Stimulated activated CD8-positive, alpha-beta memory T cell treated with anti-CD3 and anti-CD28 coated beads, Interleukin-7, amount 100 ng/mL, for 48 hours (primary cell): ENCODE data around the gene SLC7A6OS.

Experiments
- DNase-seq, 2 donors: peaks; one replicate each; pipeline ENCODE4 v3.0.0-alpha.2; 2020; ENCODE audit warnings: low read depth in 1 of 2; ENCODE audit errors: extremely low read depth in 1 of 2

Gene SLC7A6OS

GRCh38 chr16:68257906-68258800 lies 52.6 kb downstream of the SLC7A6OS start:
- DNase-seq: no peak

DNA sequence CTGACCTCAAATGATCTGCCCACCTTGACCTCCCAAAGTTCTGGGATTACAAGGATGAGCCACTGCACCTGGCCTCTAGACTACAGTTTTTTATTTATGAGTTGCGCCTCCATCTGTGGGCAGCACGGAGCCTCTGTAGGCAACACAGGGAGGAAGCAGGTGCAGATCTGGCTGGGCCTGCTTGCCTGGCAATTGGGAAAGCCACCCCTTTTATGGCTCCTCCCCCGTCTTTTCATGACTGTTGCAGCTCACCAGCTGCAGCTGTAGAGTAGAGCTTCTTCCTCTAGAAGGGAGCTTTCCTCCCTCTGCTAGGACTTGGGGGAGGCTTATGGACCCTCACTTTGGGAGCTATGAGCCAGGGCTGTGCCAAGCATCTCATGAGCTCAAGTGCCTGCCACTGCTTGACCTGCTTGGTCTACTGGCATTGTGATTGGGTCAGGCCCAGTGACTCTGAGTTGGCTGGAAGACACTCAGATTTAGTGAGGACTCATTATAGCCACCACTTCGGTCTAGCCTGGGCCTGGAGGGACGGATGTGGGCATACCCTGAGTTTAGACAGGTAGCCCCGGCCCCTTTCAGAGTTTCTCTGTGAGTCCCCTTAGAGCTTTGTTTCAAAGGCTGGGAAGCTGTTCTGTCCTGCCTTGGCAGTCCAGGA lies 53.4 kb downstream of the SLC7A6OS start:
- no peak for DNase-seq

DNA sequence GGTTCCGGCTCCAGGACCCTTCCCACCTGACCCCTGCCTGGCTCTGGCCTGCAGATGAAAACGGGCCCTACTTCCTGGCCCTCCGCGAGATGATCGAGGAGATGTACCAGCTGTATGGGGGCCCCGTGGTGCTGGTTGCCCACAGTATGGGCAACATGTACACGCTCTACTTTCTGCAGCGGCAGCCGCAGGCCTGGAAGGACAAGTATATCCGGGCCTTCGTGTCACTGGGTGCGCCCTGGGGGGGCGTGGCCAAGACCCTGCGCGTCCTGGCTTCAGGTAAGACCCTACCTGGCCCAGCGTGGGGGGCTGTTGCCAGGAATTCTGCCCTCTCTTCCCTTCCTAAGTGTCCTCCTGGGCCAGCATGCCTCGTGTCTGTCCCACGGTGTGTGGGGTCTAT lies 55.0 kb downstream of the SLC7A6OS start:
- no peak for DNase-seq

- DNase-seq: no peak
Observed at GRCh38 chr16:68253721-68254120, 57.0 kb downstream of the SLC7A6OS start.

- no peak for DNase-seq
Observed at GRCh38 chr16:68252383-68252782, 58.4 kb downstream of the SLC7A6OS start.

DNA sequence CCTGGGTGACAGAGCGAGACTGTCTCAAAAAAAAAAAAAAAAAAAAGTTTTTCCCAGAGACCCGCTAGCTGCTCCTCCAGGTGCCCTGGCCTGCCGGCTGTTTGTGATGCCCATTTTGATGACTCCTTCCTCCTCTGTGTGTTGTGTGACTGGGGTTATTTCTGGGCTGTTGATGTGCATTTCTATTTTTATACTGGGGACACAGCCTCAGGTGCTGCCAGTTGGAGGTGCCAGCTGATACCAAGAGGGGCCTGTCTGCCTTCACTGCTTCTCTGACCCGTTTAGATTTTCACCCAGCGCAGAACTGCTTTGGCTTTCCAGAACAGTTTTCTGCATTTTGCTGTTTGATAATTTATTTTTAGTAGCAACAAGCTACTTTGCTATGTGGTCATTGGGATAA lies 58.9 kb downstream of the SLC7A6OS start:
- DNase-seq: no peak

- DNase-seq: no peak
Observed at GRCh38 chr16:68250951-68251350, 59.8 kb downstream of the SLC7A6OS start.

GRCh38 chr16:68249371-68249770 lies 61.4 kb downstream of the SLC7A6OS start:
- no peak for DNase-seq
